Gastroesophageal sphincter (tissue), 3 donors: ENCODE measurements around the gene LIM2.

Experiments used
- EP300 ChIP-seq: sonication (generic); formaldehyde crosslinking; IDR thresholded peaks from one replicate; pipeline ENCODE4 v1.6.1; 2017; ENCODE audit warnings: antibody characterized with exemption, mild to moderate bottlenecking
- POLR2AphosphoS5 ChIP-seq: sonication (generic); formaldehyde crosslinking; IDR thresholded peaks from one replicate; pipeline ENCODE4 v1.6.1; 2017; ENCODE audit warnings: antibody characterized with exemption
- TF ChIP-seq, protein P1 (sequence below), 4 experiments: fragments of 200-600 bp in 2 of 4; fragments of 450-650 bp in 2 of 4; sonication (generic) in 1 of 4; IDR thresholded peaks; one replicate each; pipeline ENCODE4 v1.5.1; 2017 to 2019; ENCODE audit warnings: antibody characterized with exemption in 4 of 4, mild to moderate bottlenecking in 2 of 4, moderate library complexity in 2 of 4

DNA sequence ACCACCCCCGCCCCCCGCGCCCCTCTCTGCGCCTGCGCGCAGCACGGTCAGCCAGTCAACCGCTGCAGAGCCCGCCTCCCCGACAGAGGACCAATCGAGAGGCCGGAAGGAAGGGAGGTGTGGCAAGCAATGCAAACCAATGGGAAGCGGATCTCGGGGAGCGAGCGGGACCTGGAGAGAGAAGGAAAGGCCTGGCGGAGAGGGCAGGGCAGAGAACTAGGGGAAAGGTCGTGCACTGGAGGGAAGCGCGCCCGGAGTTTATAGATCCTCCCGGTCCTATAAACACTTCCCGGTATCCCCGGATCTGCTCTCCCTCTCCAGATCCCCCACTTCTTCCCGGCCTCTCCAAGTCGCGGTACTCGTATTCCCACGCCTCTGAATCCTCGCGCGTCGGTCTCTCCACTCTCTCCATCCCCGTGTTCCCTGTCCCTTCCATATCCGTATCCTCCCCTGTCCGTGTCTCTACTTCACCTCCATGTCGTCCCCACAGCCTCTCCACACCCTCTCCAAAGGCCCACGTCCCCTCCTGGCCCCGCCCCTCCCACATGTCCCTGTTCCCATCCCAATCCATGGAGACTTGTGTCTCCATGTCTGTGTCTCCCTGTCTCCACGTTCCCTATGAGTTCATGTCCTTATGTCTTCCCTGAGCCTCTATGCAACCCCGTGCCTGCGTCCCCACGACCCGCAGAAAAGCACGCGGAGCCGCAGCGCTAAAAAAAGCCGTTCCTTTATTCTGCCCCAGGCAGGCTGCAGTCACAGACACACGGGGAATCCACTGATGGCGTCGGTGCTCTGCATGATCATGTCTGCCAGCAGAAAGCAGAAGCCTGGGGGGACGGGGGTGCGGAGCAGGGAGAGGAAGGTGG lies 21.2 kb downstream of the LIM2 start:
- TF ChIP-seq POLR2AphosphoS5, result peak; percentile 78
- TF ChIP-seq, protein P1, sequence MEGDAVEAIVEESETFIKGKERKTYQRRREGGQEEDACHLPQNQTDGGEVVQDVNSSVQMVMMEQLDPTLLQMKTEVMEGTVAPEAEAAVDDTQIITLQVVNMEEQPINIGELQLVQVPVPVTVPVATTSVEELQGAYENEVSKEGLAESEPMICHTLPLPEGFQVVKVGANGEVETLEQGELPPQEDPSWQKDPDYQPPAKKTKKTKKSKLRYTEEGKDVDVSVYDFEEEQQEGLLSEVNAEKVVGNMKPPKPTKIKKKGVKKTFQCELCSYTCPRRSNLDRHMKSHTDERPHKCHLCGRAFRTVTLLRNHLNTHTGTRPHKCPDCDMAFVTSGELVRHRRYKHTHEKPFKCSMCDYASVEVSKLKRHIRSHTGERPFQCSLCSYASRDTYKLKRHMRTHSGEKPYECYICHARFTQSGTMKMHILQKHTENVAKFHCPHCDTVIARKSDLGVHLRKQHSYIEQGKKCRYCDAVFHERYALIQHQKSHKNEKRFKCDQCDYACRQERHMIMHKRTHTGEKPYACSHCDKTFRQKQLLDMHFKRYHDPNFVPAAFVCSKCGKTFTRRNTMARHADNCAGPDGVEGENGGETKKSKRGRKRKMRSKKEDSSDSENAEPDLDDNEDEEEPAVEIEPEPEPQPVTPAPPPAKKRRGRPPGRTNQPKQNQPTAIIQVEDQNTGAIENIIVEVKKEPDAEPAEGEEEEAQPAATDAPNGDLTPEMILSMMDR (IDR thresholded peaks at IDR 0.05), result no peak
- no peak for TF ChIP-seq EP300
